Body of pancreas (tissue), 4 donors: Measurements from ENCODE around the gene STBD1.

ENCODE experiments used
- CTCF ChIP-seq, 7 experiments: fragments of 450-650 bp in 4 of 7; fragments of 200-600 bp in 3 of 7; sonication (generic) in 3 of 7; IDR thresholded peaks; one replicate each; pipeline ENCODE4 v1.5.1; 2016 to 2019; ENCODE audit warnings: antibody characterized with exemption in 7 of 7
- POLR2A ChIP-seq, 3 donors: fragments of 450-650 bp; IDR thresholded peaks; one replicate each; pipeline ENCODE4 v1.6.1; 2016; ENCODE audit warnings: antibody characterized with exemption in 3 of 3, mild to moderate bottlenecking in 2 of 3

DNA sequence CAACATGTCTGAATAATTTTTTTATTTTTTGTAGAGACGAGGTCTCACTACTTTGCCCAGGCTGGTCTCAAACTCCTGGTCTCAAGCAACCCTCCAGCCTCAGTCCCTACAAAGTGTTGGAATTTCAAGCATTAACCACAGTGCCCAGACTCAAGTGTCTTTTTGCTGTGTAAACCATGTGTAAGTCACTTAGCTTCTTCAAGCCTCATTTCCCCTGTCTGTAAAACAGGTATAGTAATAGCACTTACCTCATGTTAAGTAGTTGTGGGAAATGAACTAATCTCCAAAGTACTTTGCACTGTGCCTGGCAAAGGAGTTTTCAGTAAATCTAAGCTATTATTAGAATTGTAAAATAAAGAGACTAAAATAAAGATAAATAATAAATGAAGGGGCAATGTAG is 35.7 kb downstream of the STBD1 start:
- TF ChIP-seq CTCF (IDR thresholded peaks at IDR 0.05) = no peak
- no peak for TF ChIP-seq POLR2A (IDR thresholded peaks at IDR 0.05)
